Testis (tissue), 3 donors: ENCODE measurements around the gene VPS8. TPM values are rescaled to one million over a fixed set of nuclear protein-coding genes. Genes with fewer than 3 reads are reported as not detected.
"Not testable (repeated sequence)": the region's sequence is repeated elsewhere in the genome, so short reads cannot be mapped to it uniquely, and the experiment has no call there.

ENCODE experiments used
- DNase-seq: peaks from one replicate; pipeline ENCODE4 v3.0.0-alpha.2; 2019
- H3K27ac ChIP-seq, 2 donors: fragments of 200-600 bp; sonication (generic); one replicate each; pipeline ENCODE4 v1.5.1; 2019
- H3K27me3 ChIP-seq: fragments of 200-600 bp; sonication (generic); one replicate; pipeline ENCODE4 v1.5.1; 2019
- H3K36me3 ChIP-seq: fragments of 200-600 bp; sonication (generic); one replicate; pipeline ENCODE4 v1.5.1; 2017; ENCODE audit warnings: low read depth; ENCODE audit errors: missing control alignments
- H3K4me1 ChIP-seq: fragments of 200-600 bp; sonication (generic); one replicate; pipeline ENCODE4 v1.5.1; 2019
- H3K4me3 ChIP-seq, 2 donors: fragments of 200-600 bp; sonication (generic); one replicate each; pipeline ENCODE4 v1.5.1; 2017 to 2019
- H3K9me3 ChIP-seq: fragments of 200-600 bp; sonication (generic); one replicate; pipeline ENCODE4 v1.5.1; 2017
- POLR2A ChIP-seq: fragments of 450-650 bp; IDR thresholded peaks from one replicate; pipeline ENCODE4 v1.6.1; 2017; ENCODE audit warnings: antibody characterized with exemption, mild to moderate bottlenecking, moderate library complexity
- WGBS, 2 donors: methylation state at CpG; one replicate each; pipeline ENCODE4 v1.1.5; 2018; 5-methylcytosine and 5-hydroxymethylcytosine counted together
- intact Hi-C: fragments of 100-400 bp; cut with DNase I; formaldehyde crosslinking; loops from one replicate; pipeline ENCODE4 v1.15.1; 2023; ENCODE audit warnings: low total_unique reads
- polyA plus RNA-seq: library from polyadenylated mRNA; stranded (reverse); fragments of 350-450 nt; fragmentation: Illumina TruSeq; extraction: RNeasy Lipid Tissue Mini Kit (QIAGEN cat#74804); gene quantifications from one replicate; pipeline ENCODE4 v1.2.3, GENCODE V29; 2014; ENCODE audit warnings: low read depth, low replicate concordance; ENCODE audit not compliant: insufficient read depth
- total RNA-seq, 2 donors: library from RNA; depleted of rRNA; stranded (reverse); fragments of >200 nt; gene quantifications; one replicate each; pipeline ENCODE4 v1.2.3, GENCODE V29; 2016
- TF ChIP-seq, protein P1 (sequence below), 3 experiments: fragments of 450-650 bp in 2 of 3; fragments of 200-600 bp in 1 of 3; sonication (generic) in 1 of 3; IDR thresholded peaks; one replicate each; pipeline ENCODE4 v1.5.1; 2016 to 2019; ENCODE audit warnings: antibody characterized with exemption in 3 of 3, mild to moderate bottlenecking in 2 of 3, moderate library complexity in 1 of 3

The VPS8 gene
- total and polyA plus RNA-seq, 3 donors from 2014 or later = 65.8 to 127 (median 88.0) TPM

GRCh38 chr3:184899953-184900595 is 88.1 kb downstream of the VPS8 start:
- Histone ChIP-seq H3K9me3 (no peaks in the 10 kb centered on the region), H3K36me3 (no peaks in the 10 kb centered on the region), H3K4me3 (no peak overlapping the region), H3K27ac (no peak overlapping the region), H3K4me1 (no peaks in the 10 kb centered on the region), H3K27me3 (no peaks in the 10 kb centered on the region)
- WGBS, 2 donors = 80 to 81% methylated on average over 5 of the region's 5 CpGs
- DNase-seq = no peak
- no peak for TF ChIP-seq POLR2A
- TF ChIP-seq, protein P1, sequence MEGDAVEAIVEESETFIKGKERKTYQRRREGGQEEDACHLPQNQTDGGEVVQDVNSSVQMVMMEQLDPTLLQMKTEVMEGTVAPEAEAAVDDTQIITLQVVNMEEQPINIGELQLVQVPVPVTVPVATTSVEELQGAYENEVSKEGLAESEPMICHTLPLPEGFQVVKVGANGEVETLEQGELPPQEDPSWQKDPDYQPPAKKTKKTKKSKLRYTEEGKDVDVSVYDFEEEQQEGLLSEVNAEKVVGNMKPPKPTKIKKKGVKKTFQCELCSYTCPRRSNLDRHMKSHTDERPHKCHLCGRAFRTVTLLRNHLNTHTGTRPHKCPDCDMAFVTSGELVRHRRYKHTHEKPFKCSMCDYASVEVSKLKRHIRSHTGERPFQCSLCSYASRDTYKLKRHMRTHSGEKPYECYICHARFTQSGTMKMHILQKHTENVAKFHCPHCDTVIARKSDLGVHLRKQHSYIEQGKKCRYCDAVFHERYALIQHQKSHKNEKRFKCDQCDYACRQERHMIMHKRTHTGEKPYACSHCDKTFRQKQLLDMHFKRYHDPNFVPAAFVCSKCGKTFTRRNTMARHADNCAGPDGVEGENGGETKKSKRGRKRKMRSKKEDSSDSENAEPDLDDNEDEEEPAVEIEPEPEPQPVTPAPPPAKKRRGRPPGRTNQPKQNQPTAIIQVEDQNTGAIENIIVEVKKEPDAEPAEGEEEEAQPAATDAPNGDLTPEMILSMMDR (IDR thresholded peaks at IDR 0.05) = no peak
- intact Hi-C loops = no loop called here

DNA sequence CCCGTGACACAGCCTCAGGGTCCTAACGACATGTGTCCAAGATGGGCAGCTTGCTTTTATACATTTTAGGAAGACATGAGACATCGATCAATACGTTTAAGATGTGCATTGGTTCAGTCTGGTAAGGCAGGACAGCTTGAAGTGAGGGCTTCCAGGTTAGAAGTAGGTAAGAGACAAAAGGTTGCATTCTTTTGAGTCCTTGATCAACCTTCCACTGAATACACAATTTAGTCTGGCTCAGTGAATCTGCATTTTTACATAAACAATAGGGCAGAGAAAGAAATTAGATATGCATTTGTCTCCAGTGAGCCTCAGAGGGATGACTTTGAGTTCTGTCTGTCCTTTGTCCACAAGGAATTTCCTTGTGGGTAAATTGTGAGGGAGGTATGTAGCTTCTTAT is 95.1 kb downstream of the VPS8 start:
- intact Hi-C loops, H3K27ac ChIP-seq: not testable (repeated sequence)

DNA sequence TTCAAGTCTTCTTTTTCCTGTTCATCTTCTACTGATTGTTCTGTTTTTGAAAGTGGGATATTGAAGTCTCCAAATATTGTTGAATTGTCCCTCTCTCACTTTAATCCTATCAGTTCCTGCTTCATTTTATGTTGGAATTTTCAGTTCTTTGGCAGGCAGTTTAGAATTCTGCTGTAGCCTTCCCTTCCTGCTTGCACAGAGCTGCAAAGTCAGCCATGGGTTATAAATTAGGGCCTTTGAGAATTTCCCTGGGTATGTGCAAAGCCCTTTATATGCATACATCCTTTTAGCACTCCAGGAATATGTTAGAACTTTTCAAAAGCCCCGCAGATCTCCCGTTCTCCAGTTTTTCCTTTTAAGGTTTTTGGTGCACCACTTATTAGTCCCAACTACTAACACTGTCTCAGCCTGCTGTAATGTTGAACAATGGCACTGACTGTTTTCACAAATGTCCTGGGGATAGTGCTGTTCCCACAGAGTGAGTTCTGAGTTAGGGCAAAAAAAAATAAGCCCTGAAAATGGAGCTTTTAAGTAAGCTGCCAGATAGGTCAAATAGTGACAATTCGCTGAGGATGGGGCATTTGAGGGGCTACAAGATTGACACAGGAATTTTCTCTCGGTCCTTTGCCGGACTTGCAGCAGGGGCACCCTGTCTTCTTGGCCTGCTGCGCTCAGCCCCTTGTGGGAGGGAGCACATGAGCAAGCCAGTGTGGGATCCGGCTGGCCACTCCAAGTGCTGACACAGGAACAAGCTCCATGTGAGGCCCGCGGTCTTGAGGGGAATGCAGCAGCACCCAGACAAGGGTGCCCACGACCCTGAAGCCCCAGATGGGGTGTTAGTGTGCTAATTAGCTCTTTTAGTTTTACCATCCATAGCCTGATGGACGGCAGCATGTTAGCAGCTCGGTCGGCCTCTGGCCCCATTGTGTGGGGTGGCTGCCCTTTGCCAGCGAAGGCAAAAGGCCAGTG is 96.0 kb downstream of the VPS8 start:
- Histone ChIP-seq H3K36me3 (no peaks in the 10 kb centered on the region), H3K9me3 (no peaks in the 10 kb centered on the region), H3K4me3 (no peak overlapping the region), H3K27me3 (no peaks in the 10 kb centered on the region), H3K4me1 (no peaks in the 10 kb centered on the region), H3K27ac (no peak overlapping the region)
- DNase-seq = no peak
- 85 to 88% methylated on average over 12 to 14 of the region's 14 CpGs for WGBS, 2 donors
- TF ChIP-seq, protein P1 (IDR thresholded peaks at IDR 0.05) = no peak
- no peak for TF ChIP-seq POLR2A
- intact Hi-C loops = no loop called here

More for the DNA sequence above, 95.1 kb downstream of the VPS8 start:
- not testable (repeated sequence) for H3K4me3 ChIP-seq, H3K27me3 ChIP-seq, H3K4me1 ChIP-seq, H3K9me3 ChIP-seq, H3K36me3 ChIP-seq, DNase-seq
- WGBS, 2 donors = 91 to 95% methylated on average over 4 of the region's 4 CpGs

DNA sequence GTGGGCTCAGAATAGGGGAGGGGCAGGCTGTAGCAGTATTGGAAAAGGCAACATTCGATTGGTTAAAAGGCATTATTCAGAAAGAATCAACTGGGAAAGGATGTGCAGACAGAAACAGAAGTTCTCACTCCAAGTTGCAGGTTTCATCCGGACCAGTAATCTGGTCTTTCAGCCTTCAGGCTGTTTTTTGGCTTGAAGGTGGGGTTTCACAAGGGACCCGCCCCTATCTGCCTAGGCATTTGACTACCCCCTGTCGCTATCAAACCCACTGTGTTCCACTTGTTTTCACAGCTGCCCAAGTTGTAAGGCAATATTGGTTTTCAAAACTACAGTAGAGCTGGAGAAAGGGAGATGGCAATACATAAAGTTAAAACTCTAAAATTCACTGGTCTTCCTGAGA is 96.9 kb downstream of the VPS8 start:
- Histone ChIP-seq H3K27ac (no peak overlapping the region), H3K27me3 (no peaks in the 10 kb centered on the region), H3K36me3 (no peaks in the 10 kb centered on the region), H3K9me3 (no peaks in the 10 kb centered on the region), H3K4me3 (no peak overlapping the region), H3K4me1 (no peaks in the 10 kb centered on the region)
- intact Hi-C loops = no loop called here
- WGBS, 2 donors = 90 to 91% methylated on average over 4 of the region's 4 CpGs
- DNase-seq = no peak
- no peak for TF ChIP-seq POLR2A
- TF ChIP-seq, protein P1 (IDR thresholded peaks at IDR 0.05) = no peak

- no peak for TF ChIP-seq POLR2A
- TF ChIP-seq, protein P1 (IDR thresholded peaks at IDR 0.05) = no peak
- WGBS, 2 donors = 91 to 93% methylated on average over 6 of the region's 6 CpGs
- no peak overlapping the region for H3K4me3 ChIP-seq
- no peak for DNase-seq
- no peaks in the 10 kb centered on the region for H3K9me3 ChIP-seq
- H3K27me3 ChIP-seq = no peaks in the 10 kb centered on the region
- no peaks in the 10 kb centered on the region for H3K36me3 ChIP-seq
- H3K27ac ChIP-seq = no peak overlapping the region
- H3K4me1 ChIP-seq = no peaks in the 10 kb centered on the region
- intact Hi-C loops = no loop called here
Observed at GRCh38 chr3:184910664-184911063, 98.7 kb downstream of the VPS8 start.
